HEK293 (cell line): ENCODE data around the gene AFDN.

ENCODE experiments used
- CTCF ChIA-PET: fragments of 350-600 bp; formaldehyde crosslinking; extraction: SDS; loops from one replicate; lab custom pipeline; 2021; ENCODE audit warnings: antibody characterized with exemption; lab: Yijun Ruan, JAX
- POLR2A ChIA-PET: fragments of 300-600 bp; formaldehyde crosslinking; extraction: SDS; loops from one replicate; lab custom pipeline; 2020; ENCODE audit warnings: antibody characterized with exemption, inconsistent platforms; lab: Yijun Ruan, JAX
- H3K27ac ChIP-seq: fragments of 200-500 bp; sonication (Bioruptor generic); 2 replicates; pipeline ENCODE4 v1.5.1; 2014; ENCODE audit warnings: low read depth, low read length, control low read depth, inconsistent platforms; ENCODE audit errors: extremely low read depth
- H3K36me3 ChIP-seq, 2 experiments: fragments of 200-500 bp in 1 of 2; sonication (Bioruptor generic) in 1 of 2; 1 replicate in 1 of 2; 2 replicates in 1 of 2; pipeline ENCODE4 v1.5.1; 2014 to 2017; ENCODE audit warnings: inconsistent platforms in 2 of 2, low read length in 2 of 2; ENCODE audit not compliant: control insufficient read depth in 2 of 2, insufficient read depth in 1 of 2
- H3K4me1 ChIP-seq: fragments of 200-500 bp; sonication (Bioruptor generic); 2 replicates; pipeline ENCODE4 v1.5.1; 2014; ENCODE audit warnings: mild to moderate bottlenecking, low read length, inconsistent platforms; ENCODE audit not compliant: control insufficient read depth, insufficient read depth
- H3K4me3 ChIP-seq: 2 replicates; pipeline ENCODE4 v1.5.1; 2011; ENCODE audit warnings: low read depth, mild to moderate bottlenecking, control low read depth, low read length, moderate library complexity
- H3K9me3 ChIP-seq: fragments of 200-500 bp; sonication (Bioruptor generic); 2 replicates; pipeline ENCODE4 v1.5.1; 2014; ENCODE audit warnings: low read depth, low read length, inconsistent platforms; ENCODE audit not compliant: control insufficient read depth, insufficient read depth
- GLI2 ChIP-seq: fragments of 450-650 bp; formaldehyde crosslinking; IDR thresholded peaks from 2 replicates; pipeline ENCODE4; 2017; ENCODE audit warnings: missing biosample characterization, missing genetic modification characterization, low read depth, borderline replicate concordance
- KLF10 ChIP-seq: fragments of 450-650 bp; IDR thresholded peaks from 2 replicates; pipeline ENCODE4 v1.5.1; 2018; ENCODE audit warnings: missing biosample characterization, mild to moderate bottlenecking, missing genetic modification characterization
- OVOL3 ChIP-seq: fragments of 450-650 bp; formaldehyde crosslinking; IDR thresholded peaks from 2 replicates; pipeline ENCODE4 v1.5.1; 2016; ENCODE audit warnings: missing biosample characterization, missing genetic modification characterization
- ZBTB8A ChIP-seq: fragments of 450-650 bp; formaldehyde crosslinking; IDR thresholded peaks from 2 replicates; pipeline ENCODE4 v1.5.1; 2016; ENCODE audit warnings: missing biosample characterization, missing genetic modification characterization
- ZNF350 ChIP-seq: fragments of 450-650 bp; formaldehyde crosslinking; IDR thresholded peaks from 2 replicates; pipeline ENCODE4 v1.5.0; 2017; ENCODE audit warnings: missing biosample characterization, mild to moderate bottlenecking, missing genetic modification characterization
- ZNF658 ChIP-seq: fragments of 450-650 bp; formaldehyde crosslinking; IDR thresholded peaks from 2 replicates; pipeline ENCODE4; 2016; ENCODE audit warnings: missing biosample characterization, missing genetic modification characterization
- ZNF707 ChIP-seq: fragments of 450-650 bp; formaldehyde crosslinking; IDR thresholded peaks from 2 replicates; pipeline ENCODE4 v1.5.1; 2016; ENCODE audit warnings: missing biosample characterization, missing genetic modification characterization
- TF ChIP-seq, protein P1 (sequence below): fragments of 450-650 bp; formaldehyde crosslinking; IDR thresholded peaks from 2 replicates; pipeline ENCODE4 v1.5.1; 2016; ENCODE audit warnings: missing biosample characterization, missing genetic modification characterization
- TF ChIP-seq, protein P2 (sequence below): fragments of 450-650 bp; formaldehyde crosslinking; IDR thresholded peaks from 2 replicates; pipeline ENCODE4 v1.5.1; 2016; ENCODE audit warnings: missing biosample characterization, missing genetic modification characterization
- TF ChIP-seq, protein P3 (sequence below): fragments of 450-650 bp; formaldehyde crosslinking; IDR thresholded peaks from 2 replicates; pipeline ENCODE4 v1.5.0; 2017; ENCODE audit warnings: missing biosample characterization, missing genetic modification characterization, borderline replicate concordance
- TF ChIP-seq, protein P4 (sequence below): fragments of 450-650 bp; formaldehyde crosslinking; IDR thresholded peaks from 2 replicates; pipeline ENCODE4 v1.5.1; 2016; ENCODE audit warnings: missing biosample characterization, missing genetic modification characterization
- TF ChIP-seq, protein P5 (sequence below): fragments of 450-650 bp; formaldehyde crosslinking; IDR thresholded peaks from 2 replicates; pipeline ENCODE4 v1.5.1; 2017; ENCODE audit warnings: missing biosample characterization, missing genetic modification characterization

AFDN gene

DNA sequence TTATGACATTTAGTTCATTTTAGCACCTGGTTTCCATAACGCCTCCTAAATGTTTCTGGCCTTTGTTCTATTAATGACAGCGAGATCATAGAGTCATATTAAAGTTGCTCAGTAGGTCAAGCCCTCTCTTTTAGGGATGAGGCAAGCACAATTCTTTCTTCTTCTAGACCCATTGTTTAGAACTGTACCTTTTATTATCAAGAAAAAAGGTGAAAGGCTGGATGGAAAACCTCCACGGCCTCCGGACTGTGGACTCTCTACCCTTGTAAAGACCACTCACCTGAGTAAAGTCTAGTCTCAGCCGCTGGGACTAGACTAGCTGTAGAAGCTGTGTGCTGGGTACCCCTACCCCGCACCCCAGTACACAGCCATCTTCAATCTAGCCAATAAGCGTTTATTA is 6.0 kb upstream of the AFDN start:
- Histone ChIP-seq H3K36me3 (no peaks in the 10 kb centered on the region), H3K27ac (no peak overlapping the region)
- CTCF ChIA-PET: no interaction called here

DNA sequence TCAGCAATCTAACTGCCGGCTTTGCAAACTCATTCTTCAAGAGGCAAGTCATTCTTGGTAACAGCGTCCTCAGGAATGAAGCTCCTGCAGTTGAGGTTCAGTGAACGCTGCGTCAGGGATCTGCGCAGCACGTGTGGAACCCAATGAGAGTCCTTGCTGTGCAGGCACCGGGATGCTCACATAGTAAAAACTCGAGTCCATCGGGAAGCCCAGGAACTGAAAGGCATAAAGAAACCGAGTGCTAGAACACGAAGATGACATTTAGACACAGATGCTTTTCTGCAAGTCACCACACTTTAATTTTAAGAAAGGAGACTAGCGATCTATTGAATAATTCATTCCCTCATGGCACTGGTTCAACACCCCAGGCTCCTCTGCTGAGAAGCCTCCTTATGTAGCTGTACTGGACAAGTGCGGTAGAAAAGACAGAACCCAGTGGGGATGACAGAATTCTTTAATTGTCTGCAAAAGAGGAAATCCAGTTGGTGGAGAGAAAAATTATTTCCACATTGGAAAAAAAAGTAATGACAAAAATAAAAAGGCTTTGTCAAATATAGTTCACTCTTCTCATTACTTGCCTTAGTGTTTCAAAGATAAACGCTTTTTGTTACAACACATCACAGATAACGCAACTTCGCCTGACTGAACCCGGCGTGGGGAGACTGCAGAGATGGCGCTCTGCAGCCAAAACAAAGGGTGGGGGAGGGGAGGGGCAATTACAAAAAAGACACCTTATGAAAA is 1.9 kb upstream of the AFDN start:
- CTCF ChIA-PET: interaction anchor here (0.7 kb wide), 2 partner anchors 19 to 56 kb away, joined by 3 to 4 read pairs; no protein-coding TSS in a partner anchor
- Histone ChIP-seq H3K27ac (no peak overlapping the region), H3K9me3 (no peaks in the 10 kb centered on the region), H3K36me3 (no peaks in the 10 kb centered on the region), H3K4me3 (no peak overlapping the region), H3K4me1 (peaks cover 7% of the 10 kb centered on the region; the same call in 1 of the 2 replicates)
- POLR2A ChIA-PET: no interaction called here
- TF ChIP-seq, protein P1, sequence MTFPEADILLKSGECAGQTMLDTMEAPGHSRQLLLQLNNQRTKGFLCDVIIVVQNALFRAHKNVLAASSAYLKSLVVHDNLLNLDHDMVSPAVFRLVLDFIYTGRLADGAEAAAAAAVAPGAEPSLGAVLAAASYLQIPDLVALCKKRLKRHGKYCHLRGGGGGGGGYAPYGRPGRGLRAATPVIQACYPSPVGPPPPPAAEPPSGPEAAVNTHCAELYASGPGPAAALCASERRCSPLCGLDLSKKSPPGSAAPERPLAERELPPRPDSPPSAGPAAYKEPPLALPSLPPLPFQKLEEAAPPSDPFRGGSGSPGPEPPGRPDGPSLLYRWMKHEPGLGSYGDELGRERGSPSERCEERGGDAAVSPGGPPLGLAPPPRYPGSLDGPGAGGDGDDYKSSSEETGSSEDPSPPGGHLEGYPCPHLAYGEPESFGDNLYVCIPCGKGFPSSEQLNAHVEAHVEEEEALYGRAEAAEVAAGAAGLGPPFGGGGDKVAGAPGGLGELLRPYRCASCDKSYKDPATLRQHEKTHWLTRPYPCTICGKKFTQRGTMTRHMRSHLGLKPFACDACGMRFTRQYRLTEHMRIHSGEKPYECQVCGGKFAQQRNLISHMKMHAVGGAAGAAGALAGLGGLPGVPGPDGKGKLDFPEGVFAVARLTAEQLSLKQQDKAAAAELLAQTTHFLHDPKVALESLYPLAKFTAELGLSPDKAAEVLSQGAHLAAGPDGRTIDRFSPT (tag by site-specific recombination): no peak
- no peak for TF ChIP-seq ZNF707 (tag by site-specific recombination)
- TF ChIP-seq, protein P2, sequence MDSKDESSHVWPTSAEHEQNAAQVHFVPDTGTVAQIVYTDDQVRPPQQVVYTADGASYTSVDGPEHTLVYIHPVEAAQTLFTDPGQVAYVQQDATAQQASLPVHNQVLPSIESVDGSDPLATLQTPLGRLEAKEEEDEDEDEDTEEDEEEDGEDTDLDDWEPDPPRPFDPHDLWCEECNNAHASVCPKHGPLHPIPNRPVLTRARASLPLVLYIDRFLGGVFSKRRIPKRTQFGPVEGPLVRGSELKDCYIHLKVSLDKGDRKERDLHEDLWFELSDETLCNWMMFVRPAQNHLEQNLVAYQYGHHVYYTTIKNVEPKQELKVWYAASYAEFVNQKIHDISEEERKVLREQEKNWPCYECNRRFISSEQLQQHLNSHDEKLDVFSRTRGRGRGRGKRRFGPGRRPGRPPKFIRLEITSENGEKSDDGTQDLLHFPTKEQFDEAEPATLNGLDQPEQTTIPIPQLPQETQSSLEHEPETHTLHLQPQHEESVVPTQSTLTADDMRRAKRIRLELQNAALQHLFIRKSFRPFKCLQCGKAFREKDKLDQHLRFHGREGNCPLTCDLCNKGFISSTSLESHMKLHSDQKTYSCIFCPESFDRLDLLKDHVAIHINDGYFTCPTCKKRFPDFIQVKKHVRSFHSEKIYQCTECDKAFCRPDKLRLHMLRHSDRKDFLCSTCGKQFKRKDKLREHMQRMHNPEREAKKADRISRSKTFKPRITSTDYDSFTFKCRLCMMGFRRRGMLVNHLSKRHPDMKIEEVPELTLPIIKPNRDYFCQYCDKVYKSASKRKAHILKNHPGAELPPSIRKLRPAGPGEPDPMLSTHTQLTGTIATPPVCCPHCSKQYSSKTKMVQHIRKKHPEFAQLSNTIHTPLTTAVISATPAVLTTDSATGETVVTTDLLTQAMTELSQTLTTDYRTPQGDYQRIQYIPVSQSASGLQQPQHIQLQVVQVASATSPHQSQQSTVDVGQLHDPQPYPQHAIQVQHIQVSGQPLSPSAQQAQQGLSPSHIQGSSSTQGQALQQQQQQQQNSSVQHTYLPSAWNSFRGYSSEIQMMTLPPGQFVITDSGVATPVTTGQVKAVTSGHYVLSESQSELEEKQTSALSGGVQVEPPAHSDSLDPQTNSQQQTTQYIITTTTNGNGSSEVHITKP (tag by site-specific recombination): no peak
- TF ChIP-seq GLI2: no peak

More for the DNA sequence above, 6.0 kb upstream of the AFDN start:
- no peak overlapping the region for H3K4me3 ChIP-seq
- TF ChIP-seq ZNF350 (tag by site-specific recombination) (no peak), KLF10 (tag by site-specific recombination) (no peak), ZNF658 (no peak), ZBTB8A (no peak), OVOL3 (tag by site-specific recombination) (no peak)
- TF ChIP-seq, protein P3, sequence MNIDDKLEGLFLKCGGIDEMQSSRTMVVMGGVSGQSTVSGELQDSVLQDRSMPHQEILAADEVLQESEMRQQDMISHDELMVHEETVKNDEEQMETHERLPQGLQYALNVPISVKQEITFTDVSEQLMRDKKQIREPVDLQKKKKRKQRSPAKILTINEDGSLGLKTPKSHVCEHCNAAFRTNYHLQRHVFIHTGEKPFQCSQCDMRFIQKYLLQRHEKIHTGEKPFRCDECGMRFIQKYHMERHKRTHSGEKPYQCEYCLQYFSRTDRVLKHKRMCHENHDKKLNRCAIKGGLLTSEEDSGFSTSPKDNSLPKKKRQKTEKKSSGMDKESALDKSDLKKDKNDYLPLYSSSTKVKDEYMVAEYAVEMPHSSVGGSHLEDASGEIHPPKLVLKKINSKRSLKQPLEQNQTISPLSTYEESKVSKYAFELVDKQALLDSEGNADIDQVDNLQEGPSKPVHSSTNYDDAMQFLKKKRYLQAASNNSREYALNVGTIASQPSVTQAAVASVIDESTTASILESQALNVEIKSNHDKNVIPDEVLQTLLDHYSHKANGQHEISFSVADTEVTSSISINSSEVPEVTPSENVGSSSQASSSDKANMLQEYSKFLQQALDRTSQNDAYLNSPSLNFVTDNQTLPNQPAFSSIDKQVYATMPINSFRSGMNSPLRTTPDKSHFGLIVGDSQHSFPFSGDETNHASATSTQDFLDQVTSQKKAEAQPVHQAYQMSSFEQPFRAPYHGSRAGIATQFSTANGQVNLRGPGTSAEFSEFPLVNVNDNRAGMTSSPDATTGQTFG: no peak
- TF ChIP-seq, protein P4, sequence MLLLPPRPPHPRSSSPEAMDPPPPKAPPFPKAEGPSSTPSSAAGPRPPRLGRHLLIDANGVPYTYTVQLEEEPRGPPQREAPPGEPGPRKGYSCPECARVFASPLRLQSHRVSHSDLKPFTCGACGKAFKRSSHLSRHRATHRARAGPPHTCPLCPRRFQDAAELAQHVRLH (tag by site-specific recombination): no peak
- TF ChIP-seq, protein P5, sequence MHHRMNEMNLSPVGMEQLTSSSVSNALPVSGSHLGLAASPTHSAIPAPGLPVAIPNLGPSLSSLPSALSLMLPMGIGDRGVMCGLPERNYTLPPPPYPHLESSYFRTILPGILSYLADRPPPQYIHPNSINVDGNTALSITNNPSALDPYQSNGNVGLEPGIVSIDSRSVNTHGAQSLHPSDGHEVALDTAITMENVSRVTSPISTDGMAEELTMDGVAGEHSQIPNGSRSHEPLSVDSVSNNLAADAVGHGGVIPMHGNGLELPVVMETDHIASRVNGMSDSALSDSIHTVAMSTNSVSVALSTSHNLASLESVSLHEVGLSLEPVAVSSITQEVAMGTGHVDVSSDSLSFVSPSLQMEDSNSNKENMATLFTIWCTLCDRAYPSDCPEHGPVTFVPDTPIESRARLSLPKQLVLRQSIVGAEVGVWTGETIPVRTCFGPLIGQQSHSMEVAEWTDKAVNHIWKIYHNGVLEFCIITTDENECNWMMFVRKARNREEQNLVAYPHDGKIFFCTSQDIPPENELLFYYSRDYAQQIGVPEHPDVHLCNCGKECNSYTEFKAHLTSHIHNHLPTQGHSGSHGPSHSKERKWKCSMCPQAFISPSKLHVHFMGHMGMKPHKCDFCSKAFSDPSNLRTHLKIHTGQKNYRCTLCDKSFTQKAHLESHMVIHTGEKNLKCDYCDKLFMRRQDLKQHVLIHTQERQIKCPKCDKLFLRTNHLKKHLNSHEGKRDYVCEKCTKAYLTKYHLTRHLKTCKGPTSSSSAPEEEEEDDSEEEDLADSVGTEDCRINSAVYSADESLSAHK (tag by site-specific recombination): no peak
- H3K9me3 ChIP-seq: no peaks in the 10 kb centered on the region
- no peaks in the 10 kb centered on the region for H3K4me1 ChIP-seq
- POLR2A ChIA-PET: no interaction called here
